Superior temporal gyrus (tissue), 1 donor: ENCODE data around the gene ASXL1.
"Not testable (repeated sequence)": the region's sequence is repeated elsewhere in the genome, so short reads cannot be mapped to it uniquely, and the experiment has no call there.

ENCODE experiments used
- DNase-seq: peaks from one replicate; pipeline ENCODE4 v3.0.0-alpha.2; 2016; ENCODE audit errors: extremely low spot score

The ASXL1 gene

GRCh38 chr20:32362901-32363364 is 4.8 kb downstream of the ASXL1 start:
- DNase-seq: no peak

GRCh38 chr20:32363492-32363891 is 5.4 kb downstream of the ASXL1 start:
- no peak for DNase-seq

- DNase-seq: no peak
Measured at GRCh38 chr20:32364554-32365208, 6.5 kb downstream of the ASXL1 start.

DNA sequence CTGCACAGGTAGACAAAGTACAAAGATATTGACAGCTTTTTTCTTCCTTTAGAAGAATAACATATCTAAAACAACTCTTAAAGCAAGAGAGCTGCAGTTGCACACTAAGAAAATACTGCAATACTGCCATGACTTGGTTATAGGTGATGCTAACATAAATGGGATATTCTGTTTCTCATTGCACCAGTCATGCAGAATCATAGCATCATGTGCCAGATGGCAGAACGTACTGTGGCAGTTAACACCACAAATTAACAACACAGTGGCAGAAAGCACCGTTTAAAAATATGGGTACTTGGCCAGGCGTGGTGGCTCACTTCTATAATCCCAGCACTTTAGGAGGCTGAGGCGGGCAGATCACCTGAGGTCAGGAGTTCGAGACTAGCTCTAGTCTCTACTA is 7.4 kb downstream of the ASXL1 start:
- peak; percentile 36 for DNase-seq

- no peak for DNase-seq
Measured at GRCh38 chr20:32366380-32366779, 8.2 kb downstream of the ASXL1 start.

DNA sequence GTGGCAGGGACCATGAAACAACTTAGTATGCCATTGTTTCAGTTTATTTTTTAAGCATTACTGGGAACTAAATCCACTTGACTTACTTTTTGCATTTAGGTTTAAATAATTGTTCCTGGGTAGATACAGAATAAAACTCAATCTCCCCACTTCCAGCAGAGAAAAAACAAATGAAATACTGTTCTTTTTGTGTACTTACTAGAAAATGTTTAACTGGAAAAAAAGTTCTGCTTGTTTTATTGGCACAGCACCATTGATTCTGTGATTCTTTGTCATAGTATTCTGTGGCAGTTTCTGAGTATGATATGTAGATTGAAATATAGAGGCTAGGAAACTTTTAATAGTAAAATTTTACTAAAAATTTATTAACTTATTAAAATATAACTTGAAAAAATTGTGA is 10.2 kb downstream of the ASXL1 start:
- DNase-seq: no peak

- DNase-seq: no peak
Measured at GRCh38 chr20:32368925-32369324, 10.8 kb downstream of the ASXL1 start.

DNA sequence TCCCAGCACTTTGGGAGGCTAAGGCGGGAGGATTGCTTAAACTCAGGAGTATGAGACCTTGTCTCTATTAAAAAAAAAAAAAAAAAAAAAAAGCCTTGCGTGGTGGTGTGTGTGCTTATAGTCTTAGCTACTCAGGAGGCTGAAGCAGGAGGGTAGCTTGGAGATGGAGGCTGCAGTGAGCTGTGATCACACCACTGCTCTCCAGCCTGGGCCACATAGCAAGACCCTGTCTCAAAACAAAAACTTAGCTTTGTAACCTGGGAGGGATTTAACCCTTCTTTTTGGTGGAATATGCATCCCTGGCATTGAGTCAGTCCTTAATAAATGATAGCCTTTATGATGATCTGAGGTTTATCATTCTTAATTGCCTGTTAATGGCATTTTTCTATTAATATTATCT is 12.8 kb downstream of the ASXL1 start:
- DNase-seq: no peak

DNA sequence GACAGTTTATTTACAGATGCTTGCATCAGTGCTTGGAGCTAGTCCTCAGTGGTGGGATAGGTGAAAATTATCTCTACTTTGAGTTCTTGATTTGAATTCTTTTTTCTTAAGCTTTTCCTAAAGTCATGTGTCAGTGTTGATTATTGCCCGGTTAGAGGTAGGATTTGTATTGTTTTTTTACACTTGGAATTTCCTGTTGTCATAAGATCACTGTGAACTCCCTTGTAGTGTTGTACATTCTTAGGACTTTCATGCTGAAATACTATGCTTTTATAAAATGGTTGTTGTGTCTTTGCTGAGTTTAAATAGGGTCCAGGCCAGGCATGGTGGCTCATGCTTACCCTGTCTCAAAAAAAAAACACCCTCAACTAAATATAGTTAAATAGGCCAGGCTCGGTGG is 20.3 kb downstream of the ASXL1 start:
- DNase-seq: peak; percentile 4

GRCh38 chr20:32380037-32380436 is 21.9 kb downstream of the ASXL1 start:
- DNase-seq: not testable (repeated sequence)

DNA sequence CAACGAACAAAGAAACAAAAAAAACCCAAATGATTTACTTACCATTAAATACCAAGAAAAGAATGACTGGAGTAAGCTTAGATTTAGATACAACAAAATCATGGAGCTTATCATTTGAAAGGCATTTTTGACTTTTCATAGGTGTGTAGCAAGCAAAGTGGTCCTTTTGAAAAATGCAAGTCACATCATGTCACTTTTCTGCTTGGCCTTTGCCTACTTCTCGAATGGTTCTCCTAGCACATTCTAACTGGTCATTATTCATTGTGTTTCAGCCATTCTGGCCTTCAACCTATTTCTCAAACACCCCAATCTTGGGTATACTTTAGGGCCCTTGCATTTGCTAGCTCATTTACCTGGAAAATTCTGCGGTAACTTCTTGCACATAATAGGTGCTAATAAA is 22.6 kb downstream of the ASXL1 start:
- DNase-seq: no peak

GRCh38 chr20:32382102-32382950 is 24.2 kb downstream of the ASXL1 start:
- no peak for DNase-seq

- DNase-seq: not testable (repeated sequence)
Measured at GRCh38 chr20:32383441-32383840, 25.3 kb downstream of the ASXL1 start.

DNA sequence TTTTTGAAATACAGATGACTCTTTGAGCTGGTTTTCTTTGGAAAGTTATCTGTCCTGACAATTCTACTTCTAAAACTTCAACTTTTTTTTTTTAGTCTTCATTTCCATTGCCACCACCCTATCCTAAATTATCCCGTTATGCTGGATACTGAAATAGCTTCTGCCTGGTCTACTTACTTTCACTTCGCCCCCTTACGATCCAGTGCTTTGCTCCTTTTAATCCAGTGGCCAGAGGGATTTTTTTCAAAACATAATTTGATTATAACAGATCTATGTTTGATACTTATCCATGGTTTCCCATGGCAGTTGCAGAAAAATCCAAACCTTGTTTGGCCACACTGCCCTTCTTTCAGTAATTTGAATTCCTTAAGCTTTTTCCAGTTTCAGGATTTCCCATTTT is 27.4 kb downstream of the ASXL1 start:
- DNase-seq: no peak

DNA sequence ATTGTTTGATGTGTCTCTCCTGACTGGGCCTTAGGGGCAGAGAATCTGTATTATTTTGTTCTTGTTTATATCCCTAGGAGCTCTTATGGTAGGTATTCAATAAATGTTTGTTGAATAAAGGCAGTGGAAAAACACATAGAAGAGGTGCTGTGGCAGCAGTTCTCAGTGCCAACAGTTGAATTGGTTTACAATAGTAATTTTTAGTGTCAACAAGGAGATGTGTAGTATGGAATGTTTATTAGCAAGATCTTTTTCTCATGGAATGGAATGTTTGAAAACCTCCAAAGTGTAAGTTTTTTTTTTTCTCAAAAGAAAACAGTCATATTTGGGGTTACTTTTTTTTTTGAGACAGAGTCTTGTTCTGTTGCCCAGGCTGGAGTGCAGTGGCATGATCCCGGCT is 28.0 kb downstream of the ASXL1 start:
- DNase-seq: no peak

GRCh38 chr20:32387252-32387651 is 29.1 kb downstream of the ASXL1 start:
- no peak for DNase-seq

DNA sequence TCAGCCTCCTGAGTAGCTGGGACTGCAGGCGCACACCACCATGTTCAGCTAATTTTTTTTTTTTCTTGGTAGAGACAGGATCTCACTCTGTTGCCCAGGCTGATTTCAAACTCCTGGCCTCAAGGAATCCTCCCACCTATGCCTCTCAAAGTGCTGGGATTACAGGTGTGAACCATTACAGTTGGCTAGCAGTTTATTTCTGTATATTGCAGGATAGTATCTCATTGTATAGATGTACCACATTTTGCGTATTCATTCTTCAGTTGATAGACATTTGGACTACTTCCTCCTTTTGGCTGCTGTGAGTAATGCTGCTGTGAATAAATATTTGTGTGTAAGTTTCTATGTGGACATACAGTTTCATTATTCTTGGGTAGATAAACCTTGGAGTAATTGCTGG is 32.9 kb downstream of the ASXL1 start:
- DNase-seq: no peak

DNA sequence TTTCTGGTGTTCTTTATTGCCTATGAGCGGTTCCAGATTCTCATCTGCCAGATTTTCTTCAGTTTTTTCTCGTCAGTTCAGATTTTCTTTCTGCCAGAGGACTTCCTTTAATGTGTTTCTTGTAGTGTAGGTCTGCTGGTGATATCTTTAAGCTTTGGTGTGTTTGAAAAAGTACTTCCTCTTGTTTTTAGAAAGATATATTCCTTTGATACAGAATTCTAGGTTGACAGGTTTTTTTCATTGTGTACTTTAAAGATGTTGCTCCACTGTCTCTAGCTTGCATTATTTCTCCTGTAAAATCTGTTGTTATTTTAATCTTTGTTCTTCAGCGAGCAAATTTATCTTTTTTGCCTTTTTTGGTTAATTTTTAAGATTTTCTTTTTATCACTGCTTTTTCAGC is 36.9 kb downstream of the ASXL1 start:
- no peak for DNase-seq

DNA sequence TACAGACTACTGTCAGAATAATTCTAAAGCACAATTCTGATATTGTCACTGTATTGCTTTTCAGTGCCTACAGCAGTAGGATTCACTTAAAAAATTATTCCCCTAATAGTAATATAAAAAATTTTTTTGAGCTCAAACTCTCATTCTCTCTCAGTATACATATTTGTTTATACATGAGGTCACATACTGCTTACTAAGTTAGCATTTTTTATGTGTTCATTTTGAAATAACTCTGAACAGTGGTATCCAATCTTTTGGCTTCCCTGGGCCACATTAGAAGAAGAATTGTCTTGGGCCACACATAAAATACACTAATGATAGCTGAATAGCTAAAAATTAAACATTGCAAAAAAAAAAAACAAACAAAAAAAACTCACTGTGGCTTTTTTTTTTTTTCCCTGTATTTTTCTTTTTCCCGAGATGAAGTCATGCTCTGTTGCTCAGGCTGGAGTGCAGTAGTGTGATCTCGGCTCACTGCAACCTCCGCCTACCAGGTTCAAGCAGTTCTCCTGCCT is 38.6 kb downstream of the ASXL1 start:
- peak; percentile 6 for DNase-seq

- DNase-seq: no peak
Measured at GRCh38 chr20:32397567-32398084, 39.5 kb downstream of the ASXL1 start.

- peak; percentile 1 for DNase-seq
Measured at GRCh38 chr20:32400476-32400875, 42.3 kb downstream of the ASXL1 start.

DNA sequence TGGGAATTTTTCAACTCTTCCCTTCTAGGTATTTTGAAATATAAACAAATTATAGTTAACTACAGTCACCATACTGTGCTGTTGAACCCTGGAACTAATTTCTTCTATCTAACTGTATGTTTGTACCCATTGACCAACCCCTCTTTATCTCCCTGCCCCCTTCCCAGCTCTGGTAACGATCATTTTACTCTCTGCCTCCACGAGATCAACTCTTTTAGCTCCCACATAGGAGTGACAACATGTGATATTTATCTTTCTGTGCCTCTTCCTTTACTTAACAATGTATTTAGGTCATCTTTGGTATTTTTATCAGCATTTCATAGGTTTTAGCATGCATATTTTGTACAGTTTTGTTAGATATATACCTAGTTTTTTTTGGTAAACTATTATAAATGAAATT is 45.9 kb downstream of the ASXL1 start:
- no peak for DNase-seq

DNA sequence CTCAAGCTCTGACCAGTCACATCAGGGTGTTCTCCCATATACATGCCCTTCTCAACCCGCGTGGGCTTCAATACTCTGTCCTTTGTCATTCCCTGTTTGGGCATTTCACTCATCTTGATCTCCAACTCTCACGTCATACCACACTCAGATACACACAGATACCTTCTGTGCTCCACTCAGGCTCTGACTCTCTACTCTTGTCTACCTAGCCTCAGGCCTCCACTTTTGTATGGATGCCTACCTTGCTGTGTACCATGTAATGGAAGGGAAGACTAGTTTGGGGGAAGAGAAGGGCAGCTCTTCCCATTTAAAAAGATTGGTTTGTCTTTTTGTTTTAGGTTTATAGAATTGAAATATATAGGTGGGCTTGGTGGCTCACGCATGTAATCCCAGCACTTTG is 48.6 kb downstream of the ASXL1 start:
- no peak for DNase-seq
